Measurements from ENCODE around the gene POU2F1.

DNA sequence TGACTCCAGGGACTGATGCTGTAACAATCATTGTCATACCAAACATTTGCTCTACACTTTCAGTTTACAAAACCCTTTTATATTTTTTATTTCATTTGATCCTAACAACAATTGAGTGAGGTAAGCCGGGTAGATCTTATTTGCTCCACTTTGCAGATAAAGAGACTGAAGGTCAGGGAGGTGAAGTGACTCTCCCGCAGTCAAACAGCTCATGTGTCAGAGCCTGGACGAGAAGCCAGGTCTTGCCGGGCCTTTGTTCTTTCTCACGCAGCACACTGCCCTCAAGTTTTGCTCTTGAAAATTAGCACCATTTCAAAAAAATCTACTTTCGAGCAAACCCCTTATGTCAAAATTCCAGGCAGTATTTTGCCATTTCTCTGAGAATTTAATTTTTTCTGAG lies 232.4 kb downstream of the POU2F1 start:
- TF ChIP-seq CTCF (conservative IDR thresholded peaks at IDR 0.05) (no peak), EZH2 (IDR thresholded peaks at IDR 0.05; ENCODE audit: low read depth) (no peak)
